ENCODE measurements around the gene CAPN13. TPM values are rescaled to one million over a fixed set of nuclear protein-coding genes. Genes with fewer than 3 reads are reported as not detected.

The CAPN13 gene
- polyA plus RNA-seq, 3 donors: 0.11 to 2.5 (median 2.1) TPM

GRCh38 chr2:30769481-30769780 is 37.8 kb downstream of the CAPN13 start:
- no peak overlapping the region for H3K27ac ChIP-seq (ENCODE audit: low read depth, low read length)
- 76 to 86% (median 80%) methylated on average over 2 of the region's 2 CpGs for WGBS, 3 donors

GRCh38 chr2:30768708-30769480 is 38.4 kb downstream of the CAPN13 start:
- WGBS, 3 donors: 79 to 86% (median 80%) methylated on average over 9 of the region's 9 CpGs
- H3K27ac ChIP-seq (ENCODE audit: low read depth, low read length): no peak overlapping the region

GRCh38 chr2:30768036-30768686 is 39.1 kb downstream of the CAPN13 start:
- 70 to 75% (median 72%) methylated on average over 8 of the region's 8 CpGs for WGBS, 3 donors
- no peak overlapping the region for H3K27ac ChIP-seq (ENCODE audit: low read depth, low read length)

DNA sequence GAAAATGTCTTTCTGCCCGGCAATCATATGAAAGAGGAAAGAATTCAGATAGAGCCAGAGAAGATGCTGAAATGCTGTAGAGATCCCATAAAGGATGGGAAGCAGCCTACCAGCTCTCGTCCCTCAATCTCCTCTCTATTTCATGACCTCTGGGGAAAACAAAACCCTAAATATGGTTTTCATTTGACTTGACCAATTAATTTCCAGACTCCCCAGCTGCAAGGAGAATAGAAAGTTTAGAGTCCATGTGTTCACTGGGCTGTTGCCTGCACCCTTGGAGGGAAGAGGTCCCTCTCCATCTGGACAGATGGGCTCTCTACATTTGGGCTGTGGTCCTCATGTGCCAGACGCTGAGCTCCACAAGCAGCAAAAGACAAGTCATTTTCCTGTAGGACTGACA is 40.6 kb downstream of the CAPN13 start:
- H3K27ac ChIP-seq (ENCODE audit: low read depth, low read length): no peak overlapping the region
- WGBS, 3 donors: 71 to 73% (median 71%) methylated on average over 3 of the region's 3 CpGs

DNA sequence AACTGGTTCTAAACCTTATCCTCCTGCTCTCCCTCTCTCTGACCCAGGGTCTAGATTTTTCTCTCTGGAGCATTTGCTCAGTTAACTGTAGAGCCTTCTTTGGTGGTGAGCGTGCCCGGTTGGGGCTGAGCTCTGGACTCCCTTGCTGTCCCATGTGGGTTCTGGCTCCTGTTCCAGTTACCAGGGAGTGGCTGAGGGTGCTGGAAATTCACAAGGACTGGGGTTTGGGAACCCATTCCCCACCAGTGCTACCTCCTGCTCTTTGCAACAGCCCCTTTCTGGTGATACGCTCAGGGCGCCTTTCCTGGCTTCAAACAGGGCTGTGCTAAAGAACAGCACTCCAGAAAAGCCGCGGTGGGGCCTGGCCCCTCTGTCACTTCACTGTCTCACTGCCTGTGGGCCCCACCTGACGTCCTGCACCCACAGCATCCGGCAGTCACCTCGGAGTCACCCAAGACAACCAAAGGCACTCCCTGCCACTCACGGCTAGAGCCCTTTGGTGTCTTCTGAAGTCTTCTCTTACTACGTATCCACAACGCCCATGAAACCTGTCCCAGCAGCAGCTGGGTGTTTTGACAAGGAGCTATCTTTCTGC is 41.3 kb downstream of the CAPN13 start:
- 83 to 84% (median 83%) methylated on average over 12 of the region's 12 CpGs for whole genome bisulfite sequencing, 3 donors
- no peak overlapping the region for H3K27ac ChIP-seq (ENCODE audit: low read depth, low read length)

- no peak overlapping the region for H3K27ac ChIP-seq (ENCODE audit: low read depth, low read length)
- 59 to 74% (median 73%) methylated on average over 4 of the region's 4 CpGs for WGBS, 3 donors
These were observed 42.1 kb downstream of the CAPN13 start for GRCh38 chr2:30765191-30765590.

GRCh38 chr2:30764021-30764800 is 43.0 kb downstream of the CAPN13 start:
- H3K27ac ChIP-seq (ENCODE audit: low read depth, low read length): no peak overlapping the region
- 79 to 90% (median 84%) methylated on average over 12 of the region's 12 CpGs for WGBS, 3 donors

GRCh38 chr2:30763151-30763660 is 44.0 kb downstream of the CAPN13 start:
- H3K27ac ChIP-seq (ENCODE audit: low read depth, low read length): no peak overlapping the region
- WGBS, 3 donors: 74 to 88% (median 83%) methylated on average over 3 of the region's 3 CpGs

- no peak overlapping the region for H3K27ac ChIP-seq (ENCODE audit: low read depth, low read length)
- 79 to 86% (median 86%) methylated on average over 8 of the region's 8 CpGs for WGBS, 3 donors
These were observed 46.0 kb downstream of the CAPN13 start for GRCh38 chr2:30761226-30761625.

- WGBS, 3 donors: 79 to 93% (median 89%) methylated on average over 14 of the region's 14 CpGs
- no peak overlapping the region for H3K27ac ChIP-seq (ENCODE audit: low read depth, low read length)
These were observed 47.8 kb downstream of the CAPN13 start for GRCh38 chr2:30759481-30759880.

- WGBS, 3 donors: 32 to 39% (median 34%) methylated on average over 6 of the region's 6 CpGs
- H3K27ac ChIP-seq (ENCODE audit: low read depth, low read length): no peak overlapping the region
These were observed 49.0 kb downstream of the CAPN13 start for GRCh38 chr2:30758191-30758651.

GRCh38 chr2:30757749-30758148 is 49.5 kb downstream of the CAPN13 start:
- no peak overlapping the region for H3K27ac ChIP-seq (ENCODE audit: low read depth, low read length)
- WGBS, 3 donors: 72 to 80% (median 76%) methylated on average over 11 of the region's 11 CpGs

DNA sequence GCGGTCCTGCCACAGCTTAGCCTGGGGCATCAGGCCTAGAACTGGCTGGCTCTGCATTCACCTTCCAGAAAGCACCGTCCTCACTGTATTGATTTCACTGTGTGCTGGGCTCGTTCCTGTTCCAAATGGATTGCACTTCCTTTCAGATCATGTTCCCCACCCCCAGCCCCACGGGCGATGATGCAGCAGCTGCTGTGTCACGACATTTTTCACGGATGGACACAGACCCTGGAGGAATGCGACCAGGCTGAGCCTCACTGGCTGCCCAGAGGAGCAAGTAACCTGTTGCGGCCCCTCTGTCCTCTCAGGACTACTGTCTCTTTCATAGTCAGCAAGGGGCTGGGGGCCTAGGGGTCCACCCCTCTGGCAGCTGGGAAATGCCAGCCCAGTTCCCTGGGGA is 50.3 kb downstream of the CAPN13 start:
- H3K27ac ChIP-seq (ENCODE audit: low read depth, low read length): no peak overlapping the region
- WGBS, 3 donors: 38 to 74% (median 72%) methylated on average over 9 of the region's 9 CpGs

DNA sequence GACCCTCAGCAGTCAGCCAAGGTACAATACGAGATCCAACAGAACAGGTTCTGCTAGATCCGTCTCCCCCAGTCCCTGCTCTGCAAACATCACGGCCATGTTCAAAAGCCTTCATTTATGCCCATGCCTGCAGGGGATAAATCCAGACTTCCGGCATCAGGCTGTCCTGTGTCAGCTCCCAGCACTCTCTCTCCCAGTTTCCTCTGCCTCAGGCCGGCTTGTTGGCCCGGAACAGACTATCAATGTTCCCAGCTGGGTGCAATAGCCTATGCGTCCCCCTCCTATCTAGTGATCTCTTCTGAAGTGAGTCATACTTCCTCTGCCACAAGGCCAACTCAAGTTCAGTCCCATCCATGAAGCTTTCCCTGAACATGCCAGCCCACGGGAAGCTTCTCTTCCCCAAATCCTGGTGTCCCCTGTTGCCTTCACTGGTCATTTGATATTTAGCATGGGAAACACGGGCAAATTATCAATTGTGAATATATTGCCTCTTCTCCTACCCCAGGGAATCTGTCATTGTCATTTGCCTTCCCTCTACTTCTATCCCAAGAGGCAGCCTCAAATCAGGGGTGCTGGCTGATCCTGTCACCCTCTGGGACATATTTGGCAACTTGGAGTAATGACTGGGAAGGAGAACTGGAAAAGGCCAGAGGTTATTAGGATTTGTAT is 51.1 kb downstream of the CAPN13 start:
- no peak overlapping the region for H3K27ac ChIP-seq (ENCODE audit: low read depth, low read length)
- 21 to 56% (median 51%) methylated on average over 9 of the region's 9 CpGs for WGBS, 3 donors

DNA sequence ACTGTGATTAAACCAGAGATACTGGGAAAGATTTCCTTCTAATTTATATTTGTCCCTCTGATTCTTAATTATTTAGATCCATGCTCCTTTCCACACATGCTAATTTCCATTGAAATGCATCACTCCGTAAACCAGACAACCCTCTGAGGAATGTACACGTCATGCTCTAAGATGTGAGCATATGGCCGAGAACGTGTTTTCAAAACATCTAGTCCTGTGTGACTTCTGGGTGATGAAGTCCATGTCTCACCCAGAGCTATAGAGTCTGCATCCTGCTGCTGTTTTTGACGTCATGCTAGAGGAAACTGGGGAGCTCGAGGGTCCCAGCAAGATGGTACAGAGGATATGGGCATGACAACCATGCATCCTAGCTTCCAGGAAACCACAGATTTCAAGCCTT is 53.6 kb downstream of the CAPN13 start:
- WGBS, 3 donors: 70 to 77% (median 72%) methylated on average over 6 of the region's 6 CpGs
- no peak overlapping the region for H3K27ac ChIP-seq (ENCODE audit: low read depth, low read length)

DNA sequence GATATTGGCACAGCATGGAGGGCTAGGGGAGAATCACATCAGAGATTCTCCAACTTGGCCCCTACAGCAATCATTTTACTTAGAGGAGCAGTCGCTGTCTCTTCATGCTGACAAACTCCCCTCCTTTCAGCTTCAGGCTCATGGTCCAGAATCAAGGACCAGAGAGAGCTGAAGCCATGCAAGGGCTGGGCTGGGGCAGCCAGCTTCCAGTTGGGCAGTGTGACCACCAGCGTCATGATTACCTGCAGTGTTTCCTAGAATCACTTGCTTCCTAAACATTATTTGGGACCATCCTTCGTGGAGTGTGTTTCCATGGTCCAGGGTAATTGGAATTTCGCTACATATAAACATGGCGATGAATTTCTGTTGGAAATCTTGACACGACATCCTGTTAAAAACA is 54.4 kb downstream of the CAPN13 start:
- no peak overlapping the region for H3K27ac ChIP-seq (ENCODE audit: low read depth, low read length)
- WGBS, 3 donors: 75 to 93% (median 83%) methylated on average over 6 of the region's 6 CpGs

DNA sequence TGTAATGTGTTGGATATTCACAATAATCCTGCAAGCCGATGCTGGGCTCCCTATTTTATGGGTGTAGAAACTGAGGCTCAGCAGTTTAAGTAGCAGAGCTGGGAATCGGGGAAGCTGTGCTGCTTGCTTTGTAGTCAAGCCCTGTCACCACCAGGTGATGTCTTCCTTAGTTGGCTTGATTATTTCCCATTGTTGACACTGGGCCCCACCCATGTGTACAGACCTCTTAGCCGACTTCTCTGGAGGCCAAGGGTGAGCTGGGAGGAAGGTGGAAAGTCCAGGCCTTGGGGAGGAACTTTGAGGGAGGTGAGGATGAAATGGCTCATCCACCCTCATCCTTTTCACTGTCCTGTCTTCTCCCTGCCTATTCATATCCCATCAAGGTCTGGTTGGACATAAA is 60.0 kb downstream of the CAPN13 start:
- WGBS, 3 donors: 65 to 85% (median 82%) methylated on average over 3 of the region's 3 CpGs
- no peak overlapping the region for H3K27ac ChIP-seq (ENCODE audit: low read depth, low read length)

DNA sequence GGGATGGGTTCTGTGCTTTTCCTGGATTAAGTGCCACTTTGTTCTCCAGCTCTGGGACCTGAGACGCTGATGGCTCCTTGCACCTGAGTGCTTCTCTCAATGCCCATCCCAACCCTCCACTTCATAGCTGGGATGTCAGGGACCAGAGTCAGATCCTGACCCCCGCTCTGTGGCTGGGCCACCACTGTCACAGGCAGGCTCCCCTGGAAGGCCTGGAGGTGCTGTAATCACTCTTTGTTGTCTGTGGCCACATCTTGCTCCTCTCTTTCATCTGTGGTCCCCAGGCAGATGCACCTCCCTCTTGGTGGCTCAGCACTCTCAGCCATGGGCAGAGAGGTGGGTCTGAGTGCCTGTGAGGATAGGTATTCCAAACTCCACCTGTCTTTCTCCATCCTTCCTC is 62.4 kb downstream of the CAPN13 start:
- H3K27ac ChIP-seq (ENCODE audit: low read depth, low read length): no peak overlapping the region
- WGBS, 3 donors: 94 to 99% (median 96%) methylated on average over 2 of the region's 2 CpGs

Data from adipose tissue (tissue), 3 donors.